Erythroblast (primary cell): ENCODE data around the gene COQ2.

Experiments
- GATA1 ChIP-seq: IDR thresholded peaks from 2 replicates; pipeline ENCODE4 v1.6.1; 2011; ENCODE audit warnings: low read depth, mild to moderate bottlenecking, control low read depth, low read length, moderate library complexity
- POLR2A ChIP-seq: IDR thresholded peaks from 2 replicates; pipeline ENCODE4 v1.6.1; 2011; ENCODE audit warnings: mild to moderate bottlenecking, low read length

DNA sequence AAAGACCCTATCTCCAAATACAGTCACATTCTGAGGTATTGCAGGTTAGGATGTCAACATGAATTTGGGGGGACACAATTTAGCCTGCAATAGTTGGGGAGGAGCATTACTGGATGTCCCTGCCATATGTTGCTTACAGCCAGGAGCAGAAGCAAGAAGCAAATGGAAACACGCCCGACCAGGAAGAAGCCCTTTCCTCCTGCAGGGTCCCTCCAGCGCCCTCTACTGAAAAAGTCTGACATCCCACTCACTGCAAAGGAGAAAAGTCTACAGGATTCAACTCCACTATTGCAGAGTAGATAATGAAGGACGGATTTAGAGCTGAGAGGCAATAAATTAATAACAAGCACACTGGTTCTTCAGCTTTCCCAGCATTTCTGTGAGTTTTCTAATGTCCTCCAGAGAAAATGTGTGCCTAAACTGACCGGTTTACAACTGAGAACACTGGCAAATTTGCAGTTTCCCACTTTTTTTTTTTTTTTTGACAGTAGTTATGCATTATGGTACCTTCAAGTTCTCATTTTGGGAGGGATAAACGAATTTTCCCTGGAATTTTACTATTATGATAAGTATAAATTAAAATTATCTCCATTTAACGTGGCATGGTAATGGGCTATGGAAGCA, 31.7 kb downstream of the COQ2 start:
- TF ChIP-seq POLR2A (no peak), GATA1 (no peak)
